Activated naive CD4-positive, alpha-beta T cell treated with anti-CD3 and anti-CD28 coated beads, Interleukin-2, amount 50 U/mL, for 24 hours (primary cell): Measurements from ENCODE around the gene MPZL2.

Experiments used
- H3K27ac Mint-ChIP-seq: one replicate; pipeline ENCODE4 v1.8.0; 2021; ENCODE audit warnings: mild to moderate bottlenecking, mixed read lengths
- H3K27me3 Mint-ChIP-seq: one replicate; pipeline ENCODE4 v1.8.0; 2021; ENCODE audit warnings: mixed read lengths
- H3K36me3 Mint-ChIP-seq: one replicate; pipeline ENCODE4 v1.8.0; 2021; ENCODE audit warnings: mixed read lengths
- H3K4me1 Mint-ChIP-seq: one replicate; pipeline ENCODE4 v1.8.0; 2021; ENCODE audit warnings: mixed read lengths
- H3K4me3 Mint-ChIP-seq: one replicate; pipeline ENCODE4 v1.8.0; 2021; ENCODE audit warnings: mild to moderate bottlenecking, mixed read lengths
- H3K9me3 Mint-ChIP-seq: one replicate; pipeline ENCODE4 v1.8.0; 2021; ENCODE audit warnings: mixed read lengths

MPZL2 gene

DNA sequence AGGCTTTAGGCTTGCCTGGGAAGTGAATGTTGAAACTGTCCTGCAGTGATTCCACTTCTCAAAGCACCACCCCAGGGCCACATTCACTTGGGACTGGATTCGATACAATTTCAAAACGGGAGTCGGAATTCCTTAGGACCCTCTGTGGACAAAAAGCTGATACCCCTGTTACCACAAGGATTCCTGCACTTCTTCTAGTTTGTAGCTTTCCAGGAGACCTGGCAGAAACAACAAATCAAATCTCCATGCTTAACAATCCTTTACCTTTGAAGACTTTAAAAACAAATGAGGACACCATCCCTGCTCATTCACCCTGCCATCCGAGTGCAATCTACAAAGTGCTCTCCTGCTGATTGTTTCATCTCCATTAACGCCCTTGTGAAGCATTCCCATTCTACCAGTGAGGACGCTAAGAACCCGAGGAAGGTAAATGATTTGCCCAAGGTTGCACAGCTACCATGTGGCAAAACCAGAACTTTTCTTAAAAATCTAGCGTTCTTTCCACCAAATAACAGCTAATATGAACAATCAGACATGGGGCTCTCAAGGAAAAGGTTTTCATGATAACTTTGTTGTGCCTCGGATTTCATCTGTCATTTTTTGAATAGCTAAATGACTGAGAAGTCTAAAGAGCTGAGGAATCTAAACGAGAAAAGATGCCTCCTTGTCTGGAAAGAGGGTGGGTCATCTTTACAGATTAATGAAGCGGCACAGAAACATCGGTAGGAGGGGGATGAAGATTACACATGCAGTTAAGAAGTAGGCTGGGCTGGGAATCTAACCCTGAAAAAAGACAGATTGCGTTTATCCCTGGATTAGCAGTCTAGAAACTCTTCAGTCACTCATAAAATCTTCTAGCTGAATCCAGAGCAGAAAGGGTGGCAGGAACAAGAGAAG, 720 bp upstream of the MPZL2 start:
- Mint-ChIP-seq H3K27ac (peak overlapping the region; percentile 90), H3K4me1 (peaks cover 48% of the 10 kb centered on the region), H3K4me3 (peak overlapping the region; percentile 95), H3K36me3 (peaks cover 6% of the 10 kb centered on the region), H3K27me3 (no peaks in the 10 kb centered on the region), H3K9me3 (no peaks in the 10 kb centered on the region)

DNA sequence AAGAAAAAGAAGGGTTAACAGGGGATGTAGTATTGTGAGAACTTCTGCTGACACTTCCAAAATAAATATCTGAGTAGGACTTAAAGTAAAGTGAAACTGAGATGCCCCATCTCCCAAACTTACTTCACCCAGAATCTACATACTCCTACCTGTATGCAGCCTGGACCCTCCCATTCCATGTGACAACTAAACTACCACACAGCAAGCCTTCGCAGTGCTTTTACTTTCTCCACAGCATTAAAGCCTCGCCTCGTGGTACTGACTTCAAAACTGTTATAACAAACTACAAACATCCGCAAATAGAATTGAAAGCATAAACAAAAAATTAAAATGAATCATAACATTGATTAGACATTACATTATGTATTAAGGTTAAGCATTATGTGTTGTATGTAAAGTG, 985 bp downstream of the MPZL2 start:
- Mint-ChIP-seq H3K27ac (no peak overlapping the region), H3K4me1 (peaks cover 49% of the 10 kb centered on the region), H3K4me3 (peak overlapping the region; percentile 95), H3K9me3 (no peaks in the 10 kb centered on the region), H3K36me3 (peaks cover 16% of the 10 kb centered on the region), H3K27me3 (no peaks in the 10 kb centered on the region)

DNA sequence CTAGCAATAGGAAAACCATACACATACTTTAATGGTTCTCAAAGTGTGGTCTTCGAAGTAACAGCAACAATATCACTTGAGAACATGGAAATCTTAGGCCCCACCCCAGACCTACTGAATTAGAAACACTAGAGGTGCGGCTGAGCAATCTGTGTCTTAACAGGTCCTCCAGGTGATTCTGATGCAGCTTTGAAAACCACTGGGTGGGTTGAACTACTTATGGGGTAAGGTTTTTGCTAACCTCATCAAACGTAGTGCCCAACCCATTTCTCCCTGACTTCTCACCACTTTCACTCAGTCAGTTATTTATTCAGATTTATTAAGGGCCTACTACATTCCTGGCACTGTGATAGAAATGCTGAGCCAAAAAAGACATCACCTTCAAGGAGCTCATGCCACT, 3.7 kb downstream of the MPZL2 start:
- no peaks in the 10 kb centered on the region for H3K9me3 Mint-ChIP-seq
- H3K36me3 Mint-ChIP-seq, result peaks cover 28% of the 10 kb centered on the region
- H3K4me3 Mint-ChIP-seq, result no peak overlapping the region
- H3K27me3 Mint-ChIP-seq, result no peaks in the 10 kb centered on the region
- peaks cover 43% of the 10 kb centered on the region for H3K4me1 Mint-ChIP-seq
- H3K27ac Mint-ChIP-seq, result no peak overlapping the region

DNA sequence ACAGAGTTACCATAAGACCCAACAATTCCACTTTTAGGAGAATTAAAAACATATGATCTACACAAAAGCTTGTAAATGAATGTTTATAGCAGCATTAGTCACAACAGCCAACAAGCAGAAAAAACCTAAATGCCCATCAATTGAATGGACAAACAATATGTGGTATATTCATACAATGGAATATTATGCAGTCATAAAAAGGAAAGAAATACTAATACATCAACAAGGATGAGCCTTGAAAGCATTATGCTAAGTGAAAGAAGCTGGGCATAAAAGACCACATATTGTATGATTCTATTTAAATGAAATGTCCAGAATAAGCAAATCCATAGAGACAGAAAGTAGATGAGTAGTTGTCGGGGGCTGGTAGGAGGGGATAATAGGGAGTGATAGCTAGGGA, 5.0 kb downstream of the MPZL2 start:
- H3K4me1 Mint-ChIP-seq, result peaks cover 36% of the 10 kb centered on the region
- H3K4me3 Mint-ChIP-seq, result no peak overlapping the region
- H3K36me3 Mint-ChIP-seq, result peaks cover 37% of the 10 kb centered on the region

DNA sequence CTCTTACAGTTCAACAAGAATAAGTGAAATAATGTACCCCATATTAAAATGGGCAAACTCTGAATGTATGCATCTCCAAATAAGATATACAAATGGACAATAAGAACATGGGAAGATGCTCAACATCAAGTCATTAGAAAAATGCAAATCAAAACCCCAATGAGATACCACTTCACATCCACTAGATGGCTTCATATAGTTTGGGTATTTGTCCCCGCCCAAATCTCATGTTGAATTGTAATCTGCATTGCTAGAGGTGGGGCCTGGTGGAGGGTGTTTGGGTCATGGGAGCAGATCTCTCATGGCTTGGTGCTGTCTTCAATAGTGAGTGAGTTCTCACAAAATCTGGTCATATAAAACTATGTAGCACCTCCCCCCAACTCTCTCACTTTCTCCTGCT, 5.7 kb downstream of the MPZL2 start:
- H3K27me3 Mint-ChIP-seq, result no peaks in the 10 kb centered on the region
- no peaks in the 10 kb centered on the region for H3K9me3 Mint-ChIP-seq
- H3K4me1 Mint-ChIP-seq, result peaks cover 29% of the 10 kb centered on the region
- no peak overlapping the region for H3K4me3 Mint-ChIP-seq
- peaks cover 37% of the 10 kb centered on the region for H3K36me3 Mint-ChIP-seq
- H3K27ac Mint-ChIP-seq, result no peak overlapping the region

More for the DNA sequence above, 5.0 kb downstream of the MPZL2 start:
- Mint-ChIP-seq H3K27me3 (no peaks in the 10 kb centered on the region), H3K27ac (no peak overlapping the region), H3K9me3 (no peaks in the 10 kb centered on the region)

DNA sequence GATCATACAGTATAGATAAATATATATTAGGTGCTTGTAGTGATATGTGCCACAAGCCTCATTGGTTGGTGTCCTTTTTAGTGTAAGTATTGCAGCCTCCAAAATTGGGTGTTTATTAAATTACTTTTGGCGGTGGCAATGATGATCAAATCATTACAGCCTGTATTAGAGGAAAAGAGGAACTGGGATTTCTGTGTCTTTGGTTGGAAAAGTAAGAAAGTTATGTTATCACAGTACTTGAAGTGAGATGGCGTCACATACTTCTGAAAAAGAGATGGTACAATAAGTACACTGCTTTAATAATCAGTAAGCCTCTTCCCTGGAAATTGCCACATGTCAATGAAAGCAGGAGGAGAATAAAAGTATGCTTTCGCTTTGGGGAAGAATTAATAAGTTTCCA, 11.4 kb downstream of the MPZL2 start:
- H3K4me3 Mint-ChIP-seq, result peak overlapping the region; percentile 95
- H3K4me1 Mint-ChIP-seq, result peaks cover 42% of the 10 kb centered on the region
- H3K9me3 Mint-ChIP-seq, result peaks cover 2% of the 10 kb centered on the region
- H3K27ac Mint-ChIP-seq, result peak overlapping the region; percentile 99
- no peaks in the 10 kb centered on the region for H3K27me3 Mint-ChIP-seq
- H3K36me3 Mint-ChIP-seq, result peaks cover 27% of the 10 kb centered on the region

DNA sequence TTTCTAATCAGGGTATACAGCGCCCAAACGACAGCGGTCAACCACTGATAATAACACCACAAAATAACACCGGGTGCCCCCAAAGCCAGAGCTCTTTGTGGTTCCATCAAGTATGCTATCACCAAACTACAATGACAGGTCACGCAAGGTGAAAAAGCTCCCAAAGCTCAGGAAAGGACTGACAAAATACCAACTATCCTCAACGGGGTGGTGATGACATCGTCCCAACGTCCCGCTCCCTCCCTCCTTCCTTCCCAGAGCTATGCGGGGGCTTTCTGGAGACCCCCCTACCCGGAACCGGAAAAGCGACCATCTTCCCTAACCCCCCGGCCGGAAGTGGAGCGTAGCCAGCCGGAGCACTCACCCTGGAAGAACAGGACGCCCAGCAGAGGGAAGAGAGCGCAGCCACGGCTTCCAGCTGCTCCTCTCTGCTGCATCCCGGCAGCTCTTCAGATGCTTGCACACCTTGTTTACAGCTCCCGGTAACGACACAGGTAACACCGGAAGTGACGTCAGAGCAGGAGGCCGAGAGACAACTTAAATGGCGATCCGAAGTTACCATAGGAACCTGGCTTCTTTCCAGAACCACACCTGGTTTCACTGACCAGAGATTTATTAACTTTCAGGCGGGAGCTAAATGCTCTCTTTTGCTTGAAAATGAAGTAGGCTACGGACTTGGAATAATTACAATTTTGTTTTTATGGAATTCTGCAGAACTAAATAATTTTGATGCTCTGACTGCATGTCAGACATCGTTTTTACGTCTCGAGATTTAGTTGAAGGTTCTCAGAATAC, 12.0 kb downstream of the MPZL2 start, which contains the start of gene MPZL3:
Gene MPZL3, minus strand, starts transcription at position 508 of the 795 bp plus-strand sequence. Its CDS starts 71 bp downstream, at position 437.
- Mint-ChIP-seq H3K27ac (peak within 1 kb of the TSS; percentile 99), H3K4me1 (peaks cover 48% of the 10 kb centered on the region), H3K36me3 (peaks cover 27% of the 10 kb centered on the region), H3K4me3 (peak within 1 kb of the TSS; percentile 95), H3K27me3 (no peaks in the 10 kb centered on the region), H3K9me3 (peaks cover 5% of the 10 kb centered on the region)

DNA sequence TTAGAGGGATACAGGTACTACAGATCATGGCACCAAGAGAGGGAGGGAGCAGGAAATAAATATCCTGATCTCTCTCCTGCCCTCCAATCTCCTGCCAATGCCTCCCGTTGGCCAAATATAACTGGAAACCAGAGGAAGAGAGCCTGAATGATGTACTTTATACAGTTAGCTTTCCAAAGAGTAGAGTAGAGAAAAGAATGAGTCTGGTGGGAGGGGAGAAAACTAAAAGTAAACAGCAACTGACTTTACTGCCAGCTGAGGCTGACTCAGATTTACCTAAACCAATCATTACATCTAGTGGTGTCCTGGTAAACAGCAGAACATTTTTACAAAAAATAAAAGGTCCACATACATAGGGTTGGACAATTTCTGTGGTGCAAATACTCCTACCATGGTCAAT, 17.1 kb downstream of the MPZL2 start:
- H3K27ac Mint-ChIP-seq, result peak overlapping the region; percentile 97
- peaks cover 19% of the 10 kb centered on the region for H3K36me3 Mint-ChIP-seq
- H3K4me3 Mint-ChIP-seq, result peak overlapping the region; percentile 51
- no peaks in the 10 kb centered on the region for H3K27me3 Mint-ChIP-seq
- peaks cover 10% of the 10 kb centered on the region for H3K9me3 Mint-ChIP-seq
- H3K4me1 Mint-ChIP-seq, result peaks cover 79% of the 10 kb centered on the region

DNA sequence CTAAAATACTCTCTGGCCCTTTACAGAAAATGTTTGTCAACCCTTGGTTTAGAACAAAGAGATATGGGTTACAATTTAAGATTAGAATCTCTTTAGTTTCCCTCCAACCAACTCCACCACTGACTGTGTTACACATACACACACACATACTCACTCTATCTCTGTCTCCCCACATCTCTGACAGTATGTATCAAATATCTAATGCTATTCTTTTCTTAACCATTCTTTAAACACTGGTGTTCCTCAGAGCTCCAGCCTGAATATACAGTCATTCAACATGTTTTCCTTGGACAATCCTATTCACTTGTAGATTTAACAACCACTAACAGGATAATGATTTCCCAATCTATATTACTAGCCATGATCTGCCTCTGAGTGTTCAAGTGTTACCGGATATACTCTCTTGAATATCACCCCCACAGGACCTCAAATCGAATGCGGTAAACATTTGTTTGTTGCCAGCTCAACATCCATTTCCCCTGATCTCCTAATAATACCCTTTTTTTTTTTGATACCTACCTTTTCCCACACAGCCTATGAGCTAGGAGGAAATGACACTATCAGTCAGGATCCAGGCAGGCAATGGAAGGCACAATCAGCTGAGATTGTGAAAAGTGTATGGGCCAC, 18.0 kb downstream of the MPZL2 start:
- Mint-ChIP-seq H3K4me1 (peaks cover 88% of the 10 kb centered on the region), H3K27me3 (no peaks in the 10 kb centered on the region), H3K9me3 (peaks cover 10% of the 10 kb centered on the region), H3K4me3 (peak overlapping the region; percentile 16), H3K36me3 (peaks cover 18% of the 10 kb centered on the region), H3K27ac (peak overlapping the region; percentile 52)

DNA sequence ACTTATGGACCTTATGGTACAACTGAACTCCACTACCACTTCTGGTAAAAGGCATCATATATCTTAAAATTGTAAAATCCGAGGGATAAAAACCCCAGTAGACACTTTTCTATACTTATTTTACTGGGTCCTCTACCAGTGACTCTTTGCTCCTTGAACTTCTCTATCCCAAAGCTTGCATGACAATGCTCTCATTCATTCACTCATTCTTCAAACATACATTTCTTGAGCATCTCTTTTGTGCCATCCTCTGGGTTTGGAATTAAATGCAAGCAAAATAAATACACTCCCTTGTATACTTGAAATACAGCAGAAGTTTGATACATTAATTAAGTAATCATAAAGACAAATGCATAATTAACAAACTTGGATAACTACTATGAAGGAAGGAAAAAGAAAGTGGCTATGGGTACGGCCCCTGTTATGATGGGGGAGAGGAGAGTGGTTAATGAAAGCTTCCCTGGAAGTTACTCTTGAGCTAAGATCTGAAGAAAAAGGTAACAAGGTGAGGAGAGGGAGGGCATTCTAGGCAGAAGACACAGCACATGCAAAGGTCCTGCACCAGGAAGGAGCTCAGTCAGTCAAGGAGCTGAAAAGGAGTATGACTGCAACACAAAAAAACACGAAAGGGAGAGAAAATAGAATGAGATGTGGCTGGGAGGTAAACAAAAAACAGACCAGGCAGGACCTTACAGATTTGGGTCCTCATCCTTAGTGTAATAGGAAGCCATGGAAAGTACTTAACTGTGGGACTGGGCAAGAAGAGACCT, 19.9 kb downstream of the MPZL2 start:
- Mint-ChIP-seq H3K27me3 (no peaks in the 10 kb centered on the region), H3K36me3 (peaks cover 21% of the 10 kb centered on the region), H3K27ac (peak overlapping the region; percentile 98), H3K4me3 (peak overlapping the region; percentile 62), H3K4me1 (peaks cover 86% of the 10 kb centered on the region), H3K9me3 (peaks cover 10% of the 10 kb centered on the region)

DNA sequence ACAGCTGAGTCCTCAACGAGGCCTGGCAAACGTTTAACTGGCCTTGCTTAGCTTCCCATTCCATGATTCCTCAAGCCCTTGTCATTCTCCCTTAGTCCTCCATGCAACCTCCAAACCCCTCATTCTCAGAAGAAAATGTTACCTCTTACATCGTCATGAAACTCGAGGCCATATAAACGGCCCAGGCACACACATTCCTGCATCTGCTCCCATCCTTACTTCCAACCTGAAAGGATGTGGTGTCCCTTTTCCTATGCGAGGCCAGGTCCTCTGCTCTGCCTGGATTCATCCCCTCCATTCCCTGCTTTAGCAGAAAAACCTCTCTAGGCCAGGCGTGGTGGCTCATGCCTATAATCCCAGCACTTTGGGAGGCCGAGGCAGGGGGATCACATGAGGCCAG, 20.9 kb downstream of the MPZL2 start:
- peaks cover 31% of the 10 kb centered on the region for H3K36me3 Mint-ChIP-seq
- H3K4me3 Mint-ChIP-seq, result peak overlapping the region; percentile 72

DNA sequence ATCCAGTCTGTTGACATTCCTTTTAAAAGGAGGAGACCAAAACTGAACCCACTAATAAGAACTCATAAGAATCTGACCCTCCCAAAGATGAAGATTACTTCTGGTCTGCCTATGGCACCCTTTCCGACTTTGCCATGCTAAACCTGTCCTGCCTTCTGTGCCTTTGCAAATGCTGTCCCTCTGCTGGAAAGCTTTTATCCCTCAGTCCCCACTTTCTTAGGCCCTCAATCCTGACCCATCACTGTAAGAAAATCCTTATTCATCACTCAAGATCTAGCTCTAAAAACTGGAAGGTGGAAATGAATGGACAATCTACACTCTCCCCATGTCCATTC, 22.4 kb downstream of the MPZL2 start:
- Mint-ChIP-seq H3K27me3 (no peaks in the 10 kb centered on the region), H3K4me1 (peaks cover 88% of the 10 kb centered on the region), H3K9me3 (peaks cover 5% of the 10 kb centered on the region), H3K36me3 (peaks cover 32% of the 10 kb centered on the region), H3K4me3 (peak overlapping the region; percentile 87), H3K27ac (peak overlapping the region; percentile 98)

More for the DNA sequence above, 20.9 kb downstream of the MPZL2 start:
- no peaks in the 10 kb centered on the region for H3K27me3 Mint-ChIP-seq
- H3K4me1 Mint-ChIP-seq, result peaks cover 87% of the 10 kb centered on the region
- H3K27ac Mint-ChIP-seq, result peak overlapping the region; percentile 98
- H3K9me3 Mint-ChIP-seq, result peaks cover 10% of the 10 kb centered on the region

DNA sequence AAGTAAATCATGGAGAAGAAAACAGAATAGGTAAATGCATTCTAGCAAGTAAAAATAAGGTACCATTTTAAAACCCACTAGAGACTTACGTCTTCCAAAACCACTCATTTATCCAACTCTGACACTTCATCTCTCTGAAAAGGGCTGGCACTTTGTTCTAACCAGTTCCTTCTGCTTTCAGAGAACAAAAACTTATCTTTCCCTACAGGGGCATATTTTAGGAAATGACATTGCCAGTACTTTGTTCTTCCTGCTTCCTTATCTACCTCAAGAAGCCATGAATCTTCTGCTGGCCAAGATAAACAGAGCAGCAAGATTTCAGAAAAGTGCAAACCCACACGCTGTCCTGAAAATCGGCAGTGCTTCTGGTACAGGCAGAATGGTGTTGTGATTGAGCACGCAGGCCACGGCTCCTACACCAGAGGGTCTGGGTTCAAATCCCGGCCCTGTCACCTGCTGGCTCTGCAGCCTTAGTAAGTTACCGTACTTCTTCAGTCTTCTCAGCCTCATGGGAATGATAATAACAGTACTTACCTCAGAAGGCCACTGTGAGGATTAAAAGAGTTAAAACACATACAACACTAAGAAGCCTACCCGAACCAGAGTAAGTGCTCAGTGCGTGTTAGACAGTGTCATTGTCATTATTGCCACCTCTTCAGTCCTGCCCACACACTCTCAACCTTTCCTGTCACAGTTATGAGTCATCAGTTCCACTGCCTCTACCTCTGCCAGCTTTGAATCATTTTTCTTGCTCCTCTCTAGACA, 22.9 kb downstream of the MPZL2 start:
- H3K4me3 Mint-ChIP-seq, result peak overlapping the region; percentile 87
- H3K36me3 Mint-ChIP-seq, result peaks cover 35% of the 10 kb centered on the region
- H3K27ac Mint-ChIP-seq, result peak overlapping the region; percentile 98
- H3K27me3 Mint-ChIP-seq, result no peaks in the 10 kb centered on the region
- H3K9me3 Mint-ChIP-seq, result peaks cover 5% of the 10 kb centered on the region
- H3K4me1 Mint-ChIP-seq, result peaks cover 88% of the 10 kb centered on the region

DNA sequence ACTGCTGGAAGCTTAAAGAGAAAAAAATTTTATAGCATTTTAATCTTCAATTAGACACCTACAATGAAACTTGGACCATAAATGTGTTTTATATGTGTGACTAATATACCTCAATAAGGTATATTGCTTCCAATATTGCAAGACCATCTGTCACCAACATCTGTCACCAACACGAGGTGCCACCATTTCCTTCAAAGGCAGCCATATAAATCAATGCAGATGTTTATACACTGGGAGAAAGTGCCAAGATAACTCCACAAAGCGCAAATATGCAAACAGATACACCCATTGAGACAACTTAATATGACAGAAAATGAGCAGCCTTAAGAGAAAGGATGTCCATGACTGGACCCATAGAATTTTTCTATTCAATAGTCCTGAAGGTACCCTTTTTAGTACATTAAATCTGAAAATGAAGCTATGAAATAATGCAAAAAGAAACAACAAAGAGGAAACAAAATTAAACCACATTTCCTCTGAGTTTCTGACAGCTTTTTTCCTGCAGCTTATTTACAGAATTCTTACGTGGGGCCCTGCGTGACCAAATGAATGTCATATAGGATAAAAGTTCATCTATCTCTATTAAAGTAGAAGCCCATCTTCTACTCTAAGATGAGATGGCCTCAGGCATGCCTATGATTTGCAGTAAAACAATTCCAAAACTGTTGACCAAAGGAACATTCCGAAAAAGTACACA, 24.4 kb downstream of the MPZL2 start:
- Mint-ChIP-seq H3K27ac (peak overlapping the region; percentile 98), H3K27me3 (no peaks in the 10 kb centered on the region), H3K9me3 (peaks cover 5% of the 10 kb centered on the region), H3K4me3 (peak overlapping the region; percentile 87), H3K36me3 (peaks cover 44% of the 10 kb centered on the region), H3K4me1 (peaks cover 89% of the 10 kb centered on the region)
